OCI-LY3 (cell line): ENCODE measurements around the gene C10orf53.

ENCODE experiments used
- EZH2phosphoT487 ChIP-seq: fragments of 200-600 bp; shearing (Covaris generic); IDR thresholded peaks from 2 replicates; pipeline ENCODE4 v1.6.1; 2018; ENCODE audit warnings: antibody characterized with exemption, mixed run types, low read depth
- TF ChIP-seq, protein P1 (sequence below): fragments of 200-600, 300-600 bp; sonication (generic); IDR thresholded peaks from 2 replicates; pipeline ENCODE4 v1.5.1; 2014; ENCODE audit warnings: antibody characterized with exemption, low read length, low read depth

DNA sequence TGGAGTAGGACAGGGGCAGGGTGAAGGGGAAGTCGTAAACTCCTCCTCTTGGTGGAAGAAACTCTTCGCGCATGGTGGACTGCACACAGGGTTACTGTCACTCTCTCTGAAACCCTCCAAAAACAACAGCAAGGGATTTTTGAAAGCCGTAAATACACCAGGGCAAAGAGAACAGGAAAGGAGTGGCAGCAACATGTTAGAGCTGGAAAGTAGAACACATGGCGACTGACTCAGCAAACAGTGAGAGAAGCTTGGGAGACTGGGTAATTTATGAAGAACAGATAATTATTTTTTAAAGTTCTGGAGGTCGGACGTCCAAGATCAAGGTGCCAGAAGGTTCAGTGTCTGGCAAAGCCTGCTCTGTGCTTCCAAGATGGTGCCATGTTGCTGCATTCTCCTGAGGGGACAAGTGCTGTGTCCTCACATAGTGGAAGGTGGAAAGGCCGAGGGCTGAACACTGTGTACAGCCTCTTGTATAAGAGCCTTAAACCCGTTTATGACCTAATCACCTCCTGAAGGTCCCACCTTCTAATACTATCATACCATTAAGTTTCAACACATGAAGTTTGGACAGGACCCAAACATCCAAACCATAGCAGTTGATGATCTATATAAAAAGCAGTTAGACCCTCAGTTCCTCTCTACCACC is 22.5 kb upstream of the C10orf53 start:
- TF ChIP-seq, protein P1, sequence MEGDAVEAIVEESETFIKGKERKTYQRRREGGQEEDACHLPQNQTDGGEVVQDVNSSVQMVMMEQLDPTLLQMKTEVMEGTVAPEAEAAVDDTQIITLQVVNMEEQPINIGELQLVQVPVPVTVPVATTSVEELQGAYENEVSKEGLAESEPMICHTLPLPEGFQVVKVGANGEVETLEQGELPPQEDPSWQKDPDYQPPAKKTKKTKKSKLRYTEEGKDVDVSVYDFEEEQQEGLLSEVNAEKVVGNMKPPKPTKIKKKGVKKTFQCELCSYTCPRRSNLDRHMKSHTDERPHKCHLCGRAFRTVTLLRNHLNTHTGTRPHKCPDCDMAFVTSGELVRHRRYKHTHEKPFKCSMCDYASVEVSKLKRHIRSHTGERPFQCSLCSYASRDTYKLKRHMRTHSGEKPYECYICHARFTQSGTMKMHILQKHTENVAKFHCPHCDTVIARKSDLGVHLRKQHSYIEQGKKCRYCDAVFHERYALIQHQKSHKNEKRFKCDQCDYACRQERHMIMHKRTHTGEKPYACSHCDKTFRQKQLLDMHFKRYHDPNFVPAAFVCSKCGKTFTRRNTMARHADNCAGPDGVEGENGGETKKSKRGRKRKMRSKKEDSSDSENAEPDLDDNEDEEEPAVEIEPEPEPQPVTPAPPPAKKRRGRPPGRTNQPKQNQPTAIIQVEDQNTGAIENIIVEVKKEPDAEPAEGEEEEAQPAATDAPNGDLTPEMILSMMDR = no peak
- no peak for TF ChIP-seq EZH2phosphoT487
